SK-N-SH treated with all-trans-retinoic acid at 6 μM for 48 hours (cell line): Measurements from ENCODE around the gene ZNF124.

Experiments used
- ATAC-seq: fragments of 200-7000 bp; cut with Tn5 transposase; 3 replicates; pipeline ENCODE4 v1.9.1; 2020; ENCODE audit warnings: mild to moderate bottlenecking, moderate library complexity
- ARNTL ChIP-seq: fragments of 450-650 bp; formaldehyde crosslinking; IDR thresholded peaks from 2 replicates; pipeline ENCODE4 v1.5.0; 2020; ENCODE audit warnings: low read depth, mild to moderate bottlenecking, moderate library complexity, borderline replicate concordance
- BACH2 ChIP-seq: fragments of 250-450 bp; sonication (Bioruptor Pico); IDR thresholded peaks from 2 replicates; pipeline ENCODE4 v1.9.0; 2021; ENCODE audit warnings: mild to moderate bottlenecking, borderline replicate concordance
- ESRRG ChIP-seq: fragments of 250-450 bp; sonication (Bioruptor Pico); IDR thresholded peaks from 2 replicates; pipeline ENCODE4 v1.6.1; 2021; ENCODE audit warnings: mild to moderate bottlenecking
- ISL1 ChIP-seq: fragments of 250-450 bp; sonication (Bioruptor Pico); IDR thresholded peaks from 2 replicates; pipeline ENCODE4 v2.1.2; 2022; ENCODE audit warnings: mild to moderate bottlenecking, moderate library complexity
- OSR1 ChIP-seq: fragments of 250-450 bp; sonication (Bioruptor Pico); IDR thresholded peaks from 2 replicates; pipeline ENCODE4 v1.8.0; 2022; ENCODE audit warnings: moderate library complexity, mild to moderate bottlenecking, inconsistent platforms
- PPARA ChIP-seq: fragments of 250-450 bp; sonication (Bioruptor Pico); IDR thresholded peaks from 2 replicates; pipeline ENCODE4 v1.5.0; 2020; ENCODE audit warnings: mild to moderate bottlenecking, borderline replicate concordance
- RARB ChIP-seq: fragments of 250-450 bp; sonication (Bioruptor Pico); IDR thresholded peaks from 2 replicates; pipeline ENCODE4 v1.8.0; 2021; ENCODE audit warnings: mild to moderate bottlenecking, moderate library complexity
- SNAI2 ChIP-seq: fragments of 250-450 bp; sonication (Bioruptor Pico); IDR thresholded peaks from 2 replicates; pipeline ENCODE4 v1.5.0; 2020; ENCODE audit warnings: mild to moderate bottlenecking, moderate library complexity
- TOX ChIP-seq: fragments of 250-450 bp; sonication (Bioruptor Pico); IDR thresholded peaks from 2 replicates; pipeline ENCODE4 v1.8.0; 2021; ENCODE audit warnings: mild to moderate bottlenecking, moderate library complexity, borderline replicate concordance
- ZFP3 ChIP-seq: fragments of 250-450 bp; sonication (Bioruptor Pico); IDR thresholded peaks from 2 replicates; pipeline ENCODE4 v1.5.0; 2020; ENCODE audit warnings: mild to moderate bottlenecking, moderate library complexity
- ZFP30 ChIP-seq: fragments of 450-650 bp; formaldehyde crosslinking; IDR thresholded peaks from 2 replicates; pipeline ENCODE4 v1.5.0; 2022; ENCODE audit warnings: mild to moderate bottlenecking, moderate library complexity
- ZNF565 ChIP-seq: fragments of 450-650 bp; formaldehyde crosslinking; conservative IDR thresholded peaks from 2 replicates; pipeline ENCODE4 v1.5.0; 2020; ENCODE audit warnings: low read depth, mild to moderate bottlenecking, moderate library complexity
- ZNF70 ChIP-seq: fragments of 450-650 bp; formaldehyde crosslinking; IDR thresholded peaks from 2 replicates; pipeline ENCODE4 v1.5.0; 2020; ENCODE audit warnings: mild to moderate bottlenecking, moderate library complexity
- ZNF8 ChIP-seq: fragments of 450-650 bp; formaldehyde crosslinking; IDR thresholded peaks from 2 replicates; pipeline ENCODE4 v1.5.0; 2020; ENCODE audit warnings: mild to moderate bottlenecking, moderate library complexity
- TF ChIP-seq, protein P1 (sequence below): fragments of 250-450 bp; sonication (Bioruptor Pico); IDR thresholded peaks from 2 replicates; pipeline ENCODE4 v1.5.0; 2020; ENCODE audit warnings: mild to moderate bottlenecking, moderate library complexity
- TF ChIP-seq, protein P2 (sequence below): fragments of 250-450 bp; sonication (Bioruptor Pico); IDR thresholded peaks from 2 replicates; pipeline ENCODE4 v1.5.1; 2020; ENCODE audit warnings: low read depth, mild to moderate bottlenecking, moderate library complexity
- TF ChIP-seq, protein P3 (sequence below): fragments of 250-450 bp; sonication (Bioruptor Pico); IDR thresholded peaks from 2 replicates; pipeline ENCODE4 v1.5.1; 2021; ENCODE audit warnings: mild to moderate bottlenecking, moderate library complexity
- TF ChIP-seq, protein P4 (sequence below): fragments of 250-450 bp; sonication (Bioruptor Pico); IDR thresholded peaks from 2 replicates; pipeline ENCODE4 v1.8.0; 2021; ENCODE audit warnings: low read depth, mild to moderate bottlenecking, moderate library complexity, borderline replicate concordance
- TF ChIP-seq, protein P5 (sequence below): fragments of 250-450 bp; sonication (Bioruptor Pico); IDR thresholded peaks from 2 replicates; pipeline ENCODE4 v1.8.0; 2020; ENCODE audit warnings: mild to moderate bottlenecking, moderate library complexity, borderline replicate concordance

Gene ZNF124

DNA sequence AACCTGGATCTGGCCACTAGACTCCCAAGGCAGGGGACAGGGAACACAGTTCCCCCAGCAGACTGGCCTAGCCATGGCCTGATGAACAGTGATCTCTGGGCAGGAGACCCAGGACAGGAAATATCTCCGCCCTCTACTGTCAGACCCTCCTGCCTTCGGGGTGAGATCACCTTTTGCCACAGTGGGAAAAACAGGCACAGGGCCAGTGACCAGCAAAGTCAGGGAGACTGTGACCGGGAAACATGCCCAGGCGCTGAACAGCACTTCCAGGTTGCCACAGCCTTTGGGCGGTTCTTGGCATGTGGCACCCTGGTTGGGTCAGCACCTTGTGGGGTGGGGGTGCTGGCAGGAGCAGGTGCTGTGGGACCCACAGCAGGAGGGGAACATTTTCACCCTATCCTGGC is 58.7 kb downstream of the ZNF124 start (continued):
- TF ChIP-seq, protein P1, sequence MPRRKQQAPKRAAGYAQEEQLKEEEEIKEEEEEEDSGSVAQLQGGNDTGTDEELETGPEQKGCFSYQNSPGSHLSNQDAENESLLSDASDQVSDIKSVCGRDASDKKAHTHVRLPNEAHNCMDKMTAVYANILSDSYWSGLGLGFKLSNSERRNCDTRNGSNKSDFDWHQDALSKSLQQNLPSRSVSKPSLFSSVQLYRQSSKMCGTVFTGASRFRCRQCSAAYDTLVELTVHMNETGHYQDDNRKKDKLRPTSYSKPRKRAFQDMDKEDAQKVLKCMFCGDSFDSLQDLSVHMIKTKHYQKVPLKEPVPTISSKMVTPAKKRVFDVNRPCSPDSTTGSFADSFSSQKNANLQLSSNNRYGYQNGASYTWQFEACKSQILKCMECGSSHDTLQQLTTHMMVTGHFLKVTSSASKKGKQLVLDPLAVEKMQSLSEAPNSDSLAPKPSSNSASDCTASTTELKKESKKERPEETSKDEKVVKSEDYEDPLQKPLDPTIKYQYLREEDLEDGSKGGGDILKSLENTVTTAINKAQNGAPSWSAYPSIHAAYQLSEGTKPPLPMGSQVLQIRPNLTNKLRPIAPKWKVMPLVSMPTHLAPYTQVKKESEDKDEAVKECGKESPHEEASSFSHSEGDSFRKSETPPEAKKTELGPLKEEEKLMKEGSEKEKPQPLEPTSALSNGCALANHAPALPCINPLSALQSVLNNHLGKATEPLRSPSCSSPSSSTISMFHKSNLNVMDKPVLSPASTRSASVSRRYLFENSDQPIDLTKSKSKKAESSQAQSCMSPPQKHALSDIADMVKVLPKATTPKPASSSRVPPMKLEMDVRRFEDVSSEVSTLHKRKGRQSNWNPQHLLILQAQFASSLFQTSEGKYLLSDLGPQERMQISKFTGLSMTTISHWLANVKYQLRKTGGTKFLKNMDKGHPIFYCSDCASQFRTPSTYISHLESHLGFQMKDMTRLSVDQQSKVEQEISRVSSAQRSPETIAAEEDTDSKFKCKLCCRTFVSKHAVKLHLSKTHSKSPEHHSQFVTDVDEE (CRISPR knock-in tag), result no peak
- TF ChIP-seq ESRRG (CRISPR knock-in tag), result no peak
- TF ChIP-seq, protein P2, sequence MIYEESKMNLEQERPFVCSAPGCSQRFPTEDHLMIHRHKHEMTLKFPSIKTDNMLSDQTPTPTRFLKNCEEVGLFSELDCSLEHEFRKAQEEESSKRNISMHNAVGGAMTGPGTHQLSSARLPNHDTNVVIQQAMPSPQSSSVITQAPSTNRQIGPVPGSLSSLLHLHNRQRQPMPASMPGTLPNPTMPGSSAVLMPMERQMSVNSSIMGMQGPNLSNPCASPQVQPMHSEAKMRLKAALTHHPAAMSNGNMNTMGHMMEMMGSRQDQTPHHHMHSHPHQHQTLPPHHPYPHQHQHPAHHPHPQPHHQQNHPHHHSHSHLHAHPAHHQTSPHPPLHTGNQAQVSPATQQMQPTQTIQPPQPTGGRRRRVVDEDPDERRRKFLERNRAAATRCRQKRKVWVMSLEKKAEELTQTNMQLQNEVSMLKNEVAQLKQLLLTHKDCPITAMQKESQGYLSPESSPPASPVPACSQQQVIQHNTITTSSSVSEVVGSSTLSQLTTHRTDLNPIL (CRISPR knock-in tag), result no peak
- TF ChIP-seq RARB (CRISPR knock-in tag), result no peak

DNA sequence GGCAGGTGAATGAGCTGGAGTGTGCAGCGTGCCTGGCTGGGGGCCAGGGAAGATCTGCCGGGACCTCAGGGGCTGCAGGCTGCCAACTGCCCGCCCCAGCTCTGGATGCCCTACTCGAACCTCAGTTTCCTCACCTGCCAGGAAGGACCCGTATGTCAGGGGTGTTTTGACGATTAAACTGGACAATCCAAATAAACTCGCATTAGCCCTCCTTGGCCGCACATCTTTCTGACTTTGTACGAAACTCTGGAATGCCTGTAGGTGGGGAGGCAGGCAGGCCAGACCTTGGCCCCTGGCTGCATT is 59.4 kb downstream of the ZNF124 start:
- no peak for ATAC-seq
- no peak for TF ChIP-seq ZNF565 (CRISPR knock-in tag)
- TF ChIP-seq, protein P1 (CRISPR knock-in tag), result no peak
- no peak for TF ChIP-seq ZFP3 (CRISPR knock-in tag)
- no peak for TF ChIP-seq PPARA
- no peak for TF ChIP-seq ZNF8 (CRISPR knock-in tag)
- TF ChIP-seq, protein P3, sequence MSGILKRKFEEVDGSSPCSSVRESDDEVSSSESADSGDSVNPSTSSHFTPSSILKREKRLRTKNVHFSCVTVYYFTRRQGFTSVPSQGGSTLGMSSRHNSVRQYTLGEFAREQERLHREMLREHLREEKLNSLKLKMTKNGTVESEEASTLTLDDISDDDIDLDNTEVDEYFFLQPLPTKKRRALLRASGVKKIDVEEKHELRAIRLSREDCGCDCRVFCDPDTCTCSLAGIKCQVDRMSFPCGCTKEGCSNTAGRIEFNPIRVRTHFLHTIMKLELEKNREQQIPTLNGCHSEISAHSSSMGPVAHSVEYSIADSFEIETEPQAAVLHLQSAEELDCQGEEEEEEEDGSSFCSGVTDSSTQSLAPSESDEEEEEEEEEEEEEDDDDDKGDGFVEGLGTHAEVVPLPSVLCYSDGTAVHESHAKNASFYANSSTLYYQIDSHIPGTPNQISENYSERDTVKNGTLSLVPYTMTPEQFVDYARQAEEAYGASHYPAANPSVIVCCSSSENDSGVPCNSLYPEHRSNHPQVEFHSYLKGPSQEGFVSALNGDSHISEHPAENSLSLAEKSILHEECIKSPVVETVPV (CRISPR knock-in tag), result no peak
- no peak for TF ChIP-seq ARNTL (CRISPR knock-in tag)
- TF ChIP-seq OSR1, result no peak
- no peak for TF ChIP-seq ZFP30 (CRISPR knock-in tag)

DNA sequence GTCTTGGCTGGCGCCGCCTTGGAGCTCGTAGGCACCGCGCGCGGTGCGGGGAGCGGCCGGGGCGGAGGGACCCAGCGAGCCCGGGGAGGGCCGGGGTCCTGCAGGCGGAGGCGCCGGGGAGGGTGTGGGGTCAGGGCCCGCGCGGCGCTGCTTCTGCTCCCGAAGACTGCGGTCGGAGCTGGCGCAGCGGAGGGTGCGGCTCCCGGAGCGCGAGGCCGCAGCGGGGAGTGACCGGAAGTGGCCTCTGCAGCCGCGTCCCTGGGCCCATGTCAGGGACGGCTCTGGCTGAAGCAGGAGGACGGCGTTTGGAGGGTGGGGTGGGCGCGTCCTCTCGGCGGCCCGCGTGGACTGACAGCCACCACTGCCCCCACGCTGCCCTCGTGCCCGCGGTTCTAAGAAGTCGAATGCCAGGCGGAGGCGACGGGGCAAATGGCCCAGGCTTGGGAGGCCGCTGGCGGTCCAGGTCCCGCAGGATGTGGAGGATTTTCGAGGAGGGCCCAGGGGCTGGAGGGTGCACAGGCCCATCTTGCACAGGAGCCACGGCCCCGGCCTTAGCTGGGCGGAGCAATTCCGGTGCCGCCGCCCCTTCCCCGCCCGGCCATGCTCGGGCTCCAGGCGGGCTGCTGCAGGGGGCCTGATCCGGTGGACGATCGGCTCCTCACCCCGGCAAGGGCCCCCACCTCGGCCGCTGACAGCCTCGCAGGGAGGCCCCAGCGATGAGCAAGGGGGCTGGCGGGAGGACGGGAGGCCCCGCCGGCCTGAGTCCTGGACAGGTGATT is 59.9 kb downstream of the ZNF124 start:
- TF ChIP-seq BACH2 (CRISPR knock-in tag) (no peak), ZNF70 (CRISPR knock-in tag) (0 out of 2 replicates have a peak, but pooled peaks have one; percentile 14), ZFP3 (CRISPR knock-in tag) (0 out of 2 replicates have a peak, but pooled peaks have one; percentile 14)
- peak; percentile 86 for ATAC-seq

DNA sequence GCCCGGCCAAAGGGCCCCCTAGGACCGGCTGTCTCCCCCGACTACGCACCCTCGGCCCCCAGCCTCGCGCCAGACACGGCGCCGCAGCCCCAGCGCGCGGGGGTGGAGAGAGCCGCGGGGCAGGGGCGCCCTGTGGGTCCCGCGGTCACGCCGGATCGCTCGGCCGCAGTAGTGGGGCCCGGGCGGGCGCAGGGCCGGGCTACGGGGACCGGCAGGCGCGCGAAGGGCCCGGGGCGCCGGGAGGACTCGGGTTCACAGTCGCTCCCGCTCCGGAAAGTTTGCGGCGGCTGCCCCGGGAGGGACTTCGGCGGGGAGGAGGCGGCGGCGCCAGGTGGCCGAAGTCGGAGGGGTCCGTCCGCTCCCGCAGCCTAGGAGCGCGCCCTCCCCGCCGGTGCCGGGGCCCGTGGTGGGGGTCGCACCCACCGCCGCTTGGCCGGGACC is 60.5 kb downstream of the ZNF124 start:
- ATAC-seq, result peak; percentile 38
- TF ChIP-seq, protein P4, sequence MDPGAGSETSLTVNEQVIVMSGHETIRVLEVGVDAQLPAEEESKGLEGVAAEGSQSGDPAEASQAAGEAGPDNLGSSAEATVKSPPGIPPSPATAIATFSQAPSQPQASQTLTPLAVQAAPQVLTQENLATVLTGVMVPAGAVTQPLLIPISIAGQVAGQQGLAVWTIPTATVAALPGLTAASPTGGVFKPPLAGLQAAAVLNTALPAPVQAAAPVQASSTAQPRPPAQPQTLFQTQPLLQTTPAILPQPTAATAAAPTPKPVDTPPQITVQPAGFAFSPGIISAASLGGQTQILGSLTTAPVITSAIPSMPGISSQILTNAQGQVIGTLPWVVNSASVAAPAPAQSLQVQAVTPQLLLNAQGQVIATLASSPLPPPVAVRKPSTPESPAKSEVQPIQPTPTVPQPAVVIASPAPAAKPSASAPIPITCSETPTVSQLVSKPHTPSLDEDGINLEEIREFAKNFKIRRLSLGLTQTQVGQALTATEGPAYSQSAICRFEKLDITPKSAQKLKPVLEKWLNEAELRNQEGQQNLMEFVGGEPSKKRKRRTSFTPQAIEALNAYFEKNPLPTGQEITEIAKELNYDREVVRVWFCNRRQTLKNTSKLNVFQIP (CRISPR knock-in tag), result no peak
- TF ChIP-seq ZNF8 (CRISPR knock-in tag) (no peak), RARB (CRISPR knock-in tag) (no peak), SNAI2 (no peak), TOX (no peak), PPARA (no peak), ISL1 (CRISPR knock-in tag) (no peak), ZFP3 (CRISPR knock-in tag) (no peak), ESRRG (CRISPR knock-in tag) (no peak)
- TF ChIP-seq, protein P5, sequence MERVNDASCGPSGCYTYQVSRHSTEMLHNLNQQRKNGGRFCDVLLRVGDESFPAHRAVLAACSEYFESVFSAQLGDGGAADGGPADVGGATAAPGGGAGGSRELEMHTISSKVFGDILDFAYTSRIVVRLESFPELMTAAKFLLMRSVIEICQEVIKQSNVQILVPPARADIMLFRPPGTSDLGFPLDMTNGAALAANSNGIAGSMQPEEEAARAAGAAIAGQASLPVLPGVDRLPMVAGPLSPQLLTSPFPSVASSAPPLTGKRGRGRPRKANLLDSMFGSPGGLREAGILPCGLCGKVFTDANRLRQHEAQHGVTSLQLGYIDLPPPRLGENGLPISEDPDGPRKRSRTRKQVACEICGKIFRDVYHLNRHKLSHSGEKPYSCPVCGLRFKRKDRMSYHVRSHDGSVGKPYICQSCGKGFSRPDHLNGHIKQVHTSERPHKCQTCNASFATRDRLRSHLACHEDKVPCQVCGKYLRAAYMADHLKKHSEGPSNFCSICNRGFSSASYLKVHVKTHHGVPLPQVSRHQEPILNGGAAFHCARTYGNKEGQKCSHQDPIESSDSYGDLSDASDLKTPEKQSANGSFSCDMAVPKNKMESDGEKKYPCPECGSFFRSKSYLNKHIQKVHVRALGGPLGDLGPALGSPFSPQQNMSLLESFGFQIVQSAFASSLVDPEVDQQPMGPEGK, result no peak
- TF ChIP-seq, protein P1 (CRISPR knock-in tag), result no peak
- TF ChIP-seq, all 23 proteins: peak for 0
